Heart right ventricle (tissue), 16 donors: Measurements from ENCODE around the gene LAD1. TPM values are rescaled to one million over a fixed set of nuclear protein-coding genes. Genes with fewer than 3 reads are reported as not detected.
A peak's percentile ranks its signal among the peaks of the same experiment; 100 is the strongest.

ENCODE experiments used
- ATAC-seq, 8 donors: fragments of 200-7000 bp; cut with Tn5 transposase; one replicate each; pipeline ENCODE4 v1.9.1; 2020; ENCODE audit warnings: mild to moderate bottlenecking in 8 of 8, moderate library complexity in 8 of 8, moderate number of reproducible peaks in 1 of 8
- DNase-seq, 2 donors: peaks; one replicate each; pipeline ENCODE4 v3.0.0-alpha.2; 2020
- H3K27ac ChIP-seq, 10 donors: fragments of 200-600 bp; sonication (generic) in 2 of 10; one replicate each; pipeline versions ENCODE4 v1.5.0 to v1.8.0; 2020 to 2022; ENCODE audit warnings: mild to moderate bottlenecking in 3 of 10
- H3K27me3 ChIP-seq, 7 donors: fragments of 200-600 bp; one replicate each; pipeline ENCODE4 v1.8.0; 2021 to 2022; ENCODE audit warnings: mild to moderate bottlenecking in 2 of 7
- H3K36me3 ChIP-seq, 9 donors: fragments of 200-600 bp; sonication (generic) in 1 of 9; one replicate each; pipeline versions ENCODE4 v1.5.0 to v1.8.0; 2020 to 2022; ENCODE audit warnings: mild to moderate bottlenecking in 2 of 9
- H3K4me1 ChIP-seq, 9 donors: fragments of 200-600 bp; sonication (generic) in 1 of 9; one replicate each; pipeline versions ENCODE4 v1.5.0 to v1.8.0; 2020 to 2022; ENCODE audit warnings: mild to moderate bottlenecking in 4 of 9
- H3K4me3 ChIP-seq, 10 donors: fragments of 200-600 bp; sonication (generic) in 2 of 10; one replicate each; pipeline versions ENCODE4 v1.5.0 to v1.8.0; 2020 to 2022; ENCODE audit warnings: mild to moderate bottlenecking in 7 of 10, moderate library complexity in 2 of 10
- H3K9me3 ChIP-seq, 11 donors: fragments of 200-600 bp in 10 of 11; sonication (generic) in 2 of 11; one replicate each; pipeline versions ENCODE4 v1.5.0 to v1.8.0; 2013 to 2022; ENCODE audit warnings: mild to moderate bottlenecking in 2 of 11, control low read depth in 1 of 11, moderate library complexity in 1 of 11
- CTCF ChIP-seq, 9 donors: fragments of 200-600 bp; sonication (generic) in 2 of 9; IDR thresholded peaks; one replicate each; pipeline versions ENCODE4 v1.5.0 to v1.8.0; 2021 to 2022; ENCODE audit warnings: antibody characterized with exemption in 9 of 9, mild to moderate bottlenecking in 5 of 9, moderate library complexity in 1 of 9
- WGBS, 2 donors: extraction: QIAGEN DNeasy Blood & Tissue Kit; methylation state at CpG; one replicate each; pipeline ENCODE4 v1.1.7; 2013; ENCODE audit warnings: inconsistent platforms in 1 of 2; 5-methylcytosine and 5-hydroxymethylcytosine counted together
- intact Hi-C, 10 donors: fragments of 100-400 bp; cut with DNase I; formaldehyde crosslinking; loops; one replicate each; pipeline versions ENCODE4 v1.11.1 to v1.14.2; 2022
- polyA plus RNA-seq, 2 donors: library from polyadenylated mRNA; stranded (reverse); fragments of 200-250 nt; gene quantifications; one replicate each; pipeline ENCODE4 v1.2.3, GENCODE V29; 2013
- total RNA-seq, 10 donors: library from RNA; stranded (reverse); fragmentation: NEBNext Ultra II Directional in 3 of 10; extraction: Animal tissue kit (Norgen Biotek cat#: 25700) in 3 of 10; gene quantifications; one replicate each; pipeline versions ENCODE4 v1.2.1 to v1.2.4, GENCODE V29; 2021 to 2023
- donor health status: Arrhythmogenic right ventricular cardiomyopathy.
- donor health status: ischemic (EF 13 %, LVEDD 7.1; RV severe dilation, severe dysfunction).
- donor health status: healthy with polysubstance abuse.
- donor health status: DM: no; HTN: yes; CAD: no.
- donor health status: DM: no; HTN: no; CAD: no.
- donor health status: ischemic (EF 25% LVEDD 6.9; RV normal size, moderate dysfunction).
- donor health status: ischemic (EF 25% LVEDD 5.7; RV mildly dilated, moderate dysfunction).
- donor health status: healthy.
- donor health status: DM: yes; HTN: yes; CAD: no.
- donor health status: Ischemic cardiomyopathy.
- donor health status: ischemic (EF 35%, LVEDD 5.7; RV mildly dilated, moderate dysfunction).
- donor health status: nonischemic (EF 11% LVEDD 7.7; RV severe dilation, severe dysfunction).
- donor health status: DM: yes; HTN: yes; CAD: no.
- donor health status: PGD.
- donor health status: ischemic (EF 29% LVEDD 5.4; RV normal size, mild dysfunction).
- donor health status: nonischemic (EF 23%, LVEDD 6.1; RV moderate dilation, normal function).

The LAD1 gene
- total and polyA plus RNA-seq, 12 donors = 0.85 to 42.2 (median 2.9) TPM

DNA sequence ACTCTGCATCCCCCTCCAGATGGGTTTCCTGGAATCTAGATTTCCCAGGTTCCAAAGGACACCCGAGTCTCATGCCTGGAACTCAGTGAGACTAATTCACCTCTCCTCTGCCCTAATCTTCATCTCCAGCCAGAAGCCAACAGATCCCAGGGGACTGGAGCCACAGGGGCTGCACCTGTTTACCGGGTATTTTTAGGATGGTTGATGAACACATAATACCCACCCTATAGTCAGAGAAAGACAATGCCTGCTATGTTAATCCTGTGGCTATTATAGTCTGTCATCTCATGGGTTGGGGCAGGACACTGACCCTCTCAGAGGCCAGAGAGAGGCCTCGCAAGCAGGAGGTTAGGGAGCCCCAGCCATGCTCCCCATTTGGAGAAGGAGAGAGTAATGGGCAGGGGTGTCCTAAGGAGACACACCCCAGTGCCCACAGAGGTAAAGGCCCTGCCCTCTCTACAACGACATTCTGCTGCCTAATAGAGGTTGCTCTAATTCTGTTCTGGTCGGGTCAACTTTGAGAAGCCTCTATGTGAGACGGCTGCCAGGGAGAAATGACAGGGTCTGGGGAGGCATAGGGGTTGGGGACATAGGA, 23.4 kb upstream of the LAD1 start:
- TF ChIP-seq CTCF (IDR thresholded peaks at IDR 0.05) = no peak
- Histone ChIP-seq H3K4me3 (no peak overlapping the region), H3K27ac (no peak overlapping the region), H3K4me1 (peaks cover 0 to 41% (median 5%) of the 10 kb centered on the region in 9 donors), H3K9me3 (peaks cover 0 to 5% (median 0%) of the 10 kb centered on the region in 11 donors), H3K36me3 (no peaks in the 10 kb centered on the region), H3K27me3 (no peaks in the 10 kb centered on the region)
- WGBS, 2 donors = 59 to 74% methylated on average over 6 of the region's 6 CpGs
- intact Hi-C loops = no loop called here
- DNase-seq (no peak), ATAC-seq (no peak)

DNA sequence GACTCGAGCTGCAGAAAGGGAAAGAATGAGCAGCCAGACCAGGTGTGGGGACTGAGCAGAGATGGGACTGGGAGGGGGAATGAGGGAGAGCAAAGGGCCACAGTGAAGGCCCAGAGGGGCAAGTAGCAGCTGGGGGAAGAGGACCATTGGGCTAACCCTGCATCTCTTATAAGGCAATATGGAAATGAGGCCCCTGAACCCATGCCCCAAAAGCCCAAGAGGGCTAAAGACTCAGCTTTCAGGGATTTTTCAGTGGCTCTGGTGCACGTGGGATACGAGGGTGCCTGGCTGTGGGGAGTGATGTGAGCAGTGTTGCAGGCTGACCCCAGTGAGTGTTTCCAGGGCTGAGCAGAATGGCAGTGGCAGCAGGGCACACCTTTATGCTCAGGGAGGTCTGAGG, 22.9 kb upstream of the LAD1 start:
- ATAC-seq (no peak), DNase-seq (no peak)
- Histone ChIP-seq H3K4me3 (no peak overlapping the region), H3K9me3 (peaks cover 0 to 5% (median 0%) of the 10 kb centered on the region in 11 donors), H3K27me3 (no peaks in the 10 kb centered on the region), H3K4me1 (peaks cover 0 to 39% (median 5%) of the 10 kb centered on the region in 9 donors), H3K27ac (no peak overlapping the region), H3K36me3 (no peaks in the 10 kb centered on the region)
- intact Hi-C loops = no loop called here
- TF ChIP-seq CTCF (IDR thresholded peaks at IDR 0.05) = no peak
- WGBS, 2 donors = 61 to 67% methylated on average over 3 of the region's 3 CpGs

DNA sequence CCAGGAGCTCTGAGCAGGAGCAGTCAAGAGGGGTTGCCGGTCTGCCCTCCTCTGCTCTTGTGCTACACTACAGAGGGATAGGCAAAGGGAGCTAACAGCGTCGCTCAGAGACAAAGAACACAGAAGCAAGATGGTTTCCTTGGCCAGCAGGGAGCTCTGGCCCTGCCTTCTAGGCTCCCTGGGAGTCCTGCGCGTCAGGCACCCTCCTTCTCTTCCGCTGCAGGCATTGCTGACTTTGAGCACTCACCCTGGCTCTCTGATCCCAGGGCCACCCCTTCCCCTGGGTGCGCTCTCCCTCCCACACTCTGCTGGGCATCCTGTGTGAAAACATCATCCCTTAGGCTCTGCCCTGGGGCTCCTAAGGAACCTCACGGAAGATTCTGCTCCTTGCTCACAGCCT, 21.9 kb upstream of the LAD1 start:
- no peak for TF ChIP-seq CTCF (IDR thresholded peaks at IDR 0.05)
- Histone ChIP-seq H3K27me3 (no peaks in the 10 kb centered on the region), H3K36me3 (no peaks in the 10 kb centered on the region), H3K9me3 (peaks cover 0 to 5% (median 0%) of the 10 kb centered on the region in 11 donors), H3K4me1 (peaks cover 0 to 29% (median 4%) of the 10 kb centered on the region in 9 donors), H3K4me3 (peak overlapping the region in 2 of 10 donors; percentile 6 to 8), H3K27ac (peak overlapping the region in 2 of 10 donors; percentile 34 to 46)
- peak in 3 of 8 donors; percentile 8 to 23 (median 18) for ATAC-seq
- intact Hi-C loops = no loop called here
- 42 to 51% methylated on average over 8 of the region's 8 CpGs for WGBS, 2 donors
- DNase-seq = no peak

DNA sequence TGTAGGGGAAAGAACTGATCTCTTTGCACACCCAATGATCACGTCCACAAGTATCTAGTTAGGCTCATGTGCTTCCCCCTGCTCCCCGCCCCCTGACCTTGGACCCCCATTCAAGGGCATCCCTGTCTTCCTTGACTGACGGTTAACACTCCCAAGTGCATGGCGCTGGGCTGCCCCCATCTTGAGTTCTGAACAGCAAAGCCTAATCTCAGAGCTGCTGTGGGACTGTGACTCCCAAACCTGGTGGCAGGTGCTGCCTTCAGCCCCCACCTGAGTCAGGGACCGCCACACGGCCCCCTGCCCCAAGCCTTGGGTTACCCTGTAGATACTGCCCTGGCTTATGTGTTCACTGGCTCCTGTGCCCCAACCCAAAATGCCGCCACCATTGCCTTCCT, 21.5 kb upstream of the LAD1 start:
- peak in 4 of 8 donors; percentile 1 to 9 (median 6) for ATAC-seq
- H3K36me3 ChIP-seq = no peaks in the 10 kb centered on the region
- peaks cover 0 to 25% (median 4%) of the 10 kb centered on the region in 9 donors for H3K4me1 ChIP-seq
- H3K4me3 ChIP-seq = peak overlapping the region in 2 of 10 donors; percentile 6 to 8
- DNase-seq = no peak
- no peaks in the 10 kb centered on the region for H3K27me3 ChIP-seq
- TF ChIP-seq CTCF (IDR thresholded peaks at IDR 0.05) = no peak
- 44 to 69% methylated on average over 7 of the region's 7 CpGs for WGBS, 2 donors
- H3K27ac ChIP-seq = peak overlapping the region in 2 of 10 donors; percentile 34 to 46
- intact Hi-C loops = no loop called here
- H3K9me3 ChIP-seq = peaks cover 0 to 5% (median 0%) of the 10 kb centered on the region in 11 donors
